SK-N-SH (cell line): Measurements from ENCODE around the gene PKN3. TPM values are rescaled to one million over a fixed set of nuclear protein-coding genes. Genes with fewer than 3 reads are reported as not detected.

Source experiments
- CTCF ChIA-PET: fragments of 300-600, 350-600 bp; formaldehyde crosslinking; extraction: SDS; loops from one replicate; lab custom pipeline; 2021; lab: Yijun Ruan, JAX
- POLR2A ChIA-PET: fragments of 350-600 bp; sonication (Branson Sonifier 250); formaldehyde crosslinking; extraction: SDS; loops from one replicate; lab custom pipeline; 2020; ENCODE audit warnings: antibody characterized with exemption, inconsistent platforms; lab: Yijun Ruan, JAX
- DNase-seq: peaks from one replicate; pipeline ENCODE4 v3.0.0; 2012
- H2AFZ ChIP-seq: fragments of 200-600 bp; sonication (generic); 2 replicates; pipeline ENCODE4 v1.8.1; 2016; ENCODE audit warnings: antibody characterized with exemption, mild to moderate bottlenecking, low read depth
- H3F3A ChIP-seq: fragments of 200-600 bp; sonication (generic); replicated peaks from 2 replicates; pipeline ENCODE3; 2016; ENCODE audit warnings: antibody characterized with exemption, mild to moderate bottlenecking; ENCODE audit not compliant: insufficient read depth
- H3K27ac ChIP-seq, 2 experiments: fragments of 200-500 bp in 1 of 2; fragments of 200-600 bp in 1 of 2; sonication (Bioruptor generic) in 1 of 2; sonication (generic), shearing (Covaris generic) in 1 of 2; 2 replicates each; pipeline versions ENCODE4 v1.5.1 to v1.6.1; 2014 to 2016; ENCODE audit warnings: low read depth in 2 of 2, inconsistent platforms in 1 of 2, low read length in 1 of 2, mild to moderate bottlenecking in 1 of 2, mixed read lengths in 1 of 2
- H3K27me3 ChIP-seq: fragments of 200-600 bp; sonication (generic), shearing (Covaris generic); 2 replicates; pipeline ENCODE4 v1.6.1; 2016; ENCODE audit warnings: mixed run types; ENCODE audit not compliant: insufficient read depth
- H3K36me3 ChIP-seq, 2 experiments: fragments of 200-500 bp in 1 of 2; fragments of 200-600 bp in 1 of 2; sonication (Bioruptor generic) in 1 of 2; sonication (generic) in 1 of 2; replicated peaks in 1 of 2; 2 replicates each; pipeline versions ENCODE3 to v1.5.1; 2014 to 2016; ENCODE audit warnings: low read length in 1 of 2, mild to moderate bottlenecking in 1 of 2; ENCODE audit not compliant: insufficient read depth in 2 of 2, control insufficient read depth in 1 of 2
- H3K4me1 ChIP-seq, 2 experiments: fragments of 200-500 bp in 1 of 2; fragments of 200-600 bp in 1 of 2; sonication (Bioruptor generic) in 1 of 2; sonication (generic), shearing (Covaris generic) in 1 of 2; 2 replicates each; pipeline versions ENCODE4 v1.5.1 to v1.6.1; 2014 to 2016; ENCODE audit warnings: low read depth in 1 of 2, low read length in 1 of 2, mixed run types in 1 of 2; ENCODE audit not compliant: insufficient read depth in 2 of 2, control insufficient read depth in 1 of 2
- H3K4me2 ChIP-seq: fragments of 200-600 bp; sonication (generic), shearing (Covaris generic); 2 replicates; pipeline ENCODE4 v1.6.1; 2017; ENCODE audit warnings: mixed run types
- H3K4me3 ChIP-seq, 2 experiments: fragments of 200-500 bp in 1 of 2; fragments of 200-600 bp in 1 of 2; sonication (Bioruptor generic) in 1 of 2; sonication (generic), shearing (Covaris generic) in 1 of 2; 2 replicates each; pipeline versions ENCODE4 v1.5.1 to v1.8.1; 2014 to 2016; ENCODE audit warnings: low read depth in 2 of 2, inconsistent platforms in 1 of 2, low read length in 1 of 2, mild to moderate bottlenecking in 1 of 2, mixed read lengths in 1 of 2, moderate library complexity in 1 of 2
- H3K79me2 ChIP-seq: fragments of 200-600 bp; sonication (generic); 2 replicates; pipeline ENCODE4 v1.8.1; 2017; ENCODE audit warnings: mild to moderate bottlenecking; ENCODE audit not compliant: insufficient read depth
- H3K9ac ChIP-seq: fragments of 200-600 bp; sonication (generic); 2 replicates; pipeline ENCODE4 v1.6.1; 2017; ENCODE audit warnings: mixed run types
- H3K9me2 ChIP-seq: fragments of 200-600 bp; sonication (generic); 2 replicates; pipeline ENCODE4 v1.6.1; 2017; ENCODE audit warnings: mixed run types
- H3K9me3 ChIP-seq: fragments of 200-600 bp; sonication (generic); 2 replicates; pipeline ENCODE4 v1.6.1; 2017; ENCODE audit warnings: mixed run types, mild to moderate bottlenecking, moderate library complexity
- H4K20me1 ChIP-seq: fragments of 200-600 bp; sonication (generic); 2 replicates; pipeline ENCODE4 v1.6.1; 2017; ENCODE audit warnings: mild to moderate bottlenecking, mixed run types; ENCODE audit not compliant: insufficient read depth
- GABPA ChIP-seq: IDR thresholded peaks from 2 replicates; pipeline ENCODE4 v1.4.0; 2012; ENCODE audit warnings: low read depth, mild to moderate bottlenecking
- MEF2A ChIP-seq: IDR thresholded peaks from 2 replicates; pipeline ENCODE4 v1.4.0; 2012; ENCODE audit warnings: low read depth, borderline replicate concordance
- MXI1 ChIP-seq: IDR thresholded peaks from 2 replicates; pipeline ENCODE4 v1.6.1; 2012; ENCODE audit warnings: mild to moderate bottlenecking, low read depth, low read length, improper control_type of control experiment
- NFIC ChIP-seq: IDR thresholded peaks from 2 replicates; pipeline ENCODE4 v1.4.0; 2012; ENCODE audit warnings: borderline replicate concordance
- RFX5 ChIP-seq: IDR thresholded peaks from 2 replicates; pipeline ENCODE4 v1.6.1; 2012; ENCODE audit warnings: mild to moderate bottlenecking, improper control_type of control experiment, low read length
- SMC3 ChIP-seq: IDR thresholded peaks from 2 replicates; pipeline ENCODE4 v1.6.1; 2012; ENCODE audit warnings: low read depth, low read length, improper control_type of control experiment
- TAF1 ChIP-seq: IDR thresholded peaks from 2 replicates; pipeline ENCODE4 v1.6.1; 2012; ENCODE audit warnings: low read depth, mild to moderate bottlenecking, low read length, moderate library complexity, borderline replicate concordance
- TEAD4 ChIP-seq: IDR thresholded peaks from 2 replicates; pipeline ENCODE4 v1.4.0; 2012; ENCODE audit warnings: mild to moderate bottlenecking, borderline replicate concordance; ENCODE audit not compliant: insufficient read depth
- USF1 ChIP-seq: IDR thresholded peaks from 2 replicates; pipeline ENCODE4 v1.4.0; 2012; ENCODE audit warnings: low read depth, borderline replicate concordance
- USF2 ChIP-seq: fragments of 150-350 bp; IDR thresholded peaks from 2 replicates; pipeline ENCODE4 v1.6.1; 2017; ENCODE audit warnings: antibody characterized with exemption, low read length, low read depth, borderline replicate concordance
- WGBS: methylation state at CpG from one replicate; pipeline ENCODE4 v1.1.6; 2017; ENCODE audit warnings: low lambda C conversion rate; 5-methylcytosine and 5-hydroxymethylcytosine counted together
- polyA plus RNA-seq, 3 experiments: library from polyadenylated mRNA; depleted of rRNA; stranded (reverse); fragments of >200 nt; gene quantifications; 2 replicates each; pipeline ENCODE4 v1.2.3, GENCODE V29; 2012
- TF ChIP-seq, protein P1 (sequence below): IDR thresholded peaks from 2 replicates; pipeline ENCODE4 v1.4.0; 2012; ENCODE audit warnings: low read depth, borderline replicate concordance
- TF ChIP-seq, protein P2 (sequence below): IDR thresholded peaks from 2 replicates; pipeline ENCODE4 v1.4.0; 2012; ENCODE audit warnings: low read depth

The PKN3 gene
- polyA plus RNA-seq, 1 of the 3 experiments (the other 2 are of a cell fraction): 7.8 TPM

DNA sequence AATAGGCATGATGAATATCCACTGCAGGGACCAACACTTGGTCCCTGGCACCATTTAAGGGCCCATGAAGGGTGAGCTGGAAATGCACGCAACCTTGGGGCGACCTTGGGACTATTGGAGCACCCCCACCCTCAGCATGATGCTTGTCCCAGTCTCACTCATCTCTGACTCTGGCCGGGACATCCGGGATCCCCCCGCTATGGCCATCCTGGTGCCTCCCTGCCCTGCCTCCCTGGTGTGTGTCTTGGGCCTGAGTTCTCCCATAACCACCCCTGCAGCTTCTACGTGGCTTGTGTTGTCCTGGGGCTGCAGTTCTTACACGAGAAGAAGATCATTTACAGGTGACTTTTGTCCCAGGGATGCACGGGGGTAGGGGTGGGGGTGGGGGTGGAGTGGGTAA lies 15.7 kb downstream of the PKN3 start (continued):
- TF ChIP-seq USF1 (no peak), USF2 (no peak), SMC3 (no peak), MEF2A (no peak)
- TF ChIP-seq, protein P1, sequence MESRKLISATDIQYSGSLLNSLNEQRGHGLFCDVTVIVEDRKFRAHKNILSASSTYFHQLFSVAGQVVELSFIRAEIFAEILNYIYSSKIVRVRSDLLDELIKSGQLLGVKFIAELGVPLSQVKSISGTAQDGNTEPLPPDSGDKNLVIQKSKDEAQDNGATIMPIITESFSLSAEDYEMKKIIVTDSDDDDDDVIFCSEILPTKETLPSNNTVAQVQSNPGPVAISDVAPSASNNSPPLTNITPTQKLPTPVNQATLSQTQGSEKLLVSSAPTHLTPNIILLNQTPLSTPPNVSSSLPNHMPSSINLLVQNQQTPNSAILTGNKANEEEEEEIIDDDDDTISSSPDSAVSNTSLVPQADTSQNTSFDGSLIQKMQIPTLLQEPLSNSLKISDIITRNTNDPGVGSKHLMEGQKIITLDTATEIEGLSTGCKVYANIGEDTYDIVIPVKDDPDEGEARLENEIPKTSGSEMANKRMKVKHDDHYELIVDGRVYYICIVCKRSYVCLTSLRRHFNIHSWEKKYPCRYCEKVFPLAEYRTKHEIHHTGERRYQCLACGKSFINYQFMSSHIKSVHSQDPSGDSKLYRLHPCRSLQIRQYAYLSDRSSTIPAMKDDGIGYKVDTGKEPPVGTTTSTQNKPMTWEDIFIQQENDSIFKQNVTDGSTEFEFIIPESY: no peak

GRCh38 chr9:128718475-128718874 lies 16.2 kb downstream of the PKN3 start:
- no peak overlapping the region for H3K27ac ChIP-seq
- no peaks in the 10 kb centered on the region for H4K20me1 ChIP-seq
- no peak overlapping the region for H3K4me2 ChIP-seq
- H2AFZ ChIP-seq: no peak overlapping the region
- no peak overlapping the region for H3K9ac ChIP-seq
- H3F3A ChIP-seq: no peaks in the 10 kb centered on the region
- H3K36me3 ChIP-seq: peaks cover 0 to 7% of the 10 kb centered on the region in 2 experiments
- H3K9me3 ChIP-seq: no peaks in the 10 kb centered on the region
- 97% methylated on average over 4 of the region's 5 CpGs for whole genome bisulfite sequencing
- POLR2A ChIA-PET: no interaction called here
- no peaks in the 10 kb centered on the region for H3K9me2 ChIP-seq
- H3K4me3 ChIP-seq: no peak overlapping the region
- no peaks in the 10 kb centered on the region for H3K79me2 ChIP-seq
- CTCF ChIA-PET: no interaction called here
- peaks cover 0 to 6% of the 10 kb centered on the region in 2 experiments; a peak in 1 of 4 replicates for H3K4me1 ChIP-seq
- DNase-seq: no peak
- TF ChIP-seq GABPA: no peak
- no peak for TF ChIP-seq TAF1
- TF ChIP-seq, protein P2, sequence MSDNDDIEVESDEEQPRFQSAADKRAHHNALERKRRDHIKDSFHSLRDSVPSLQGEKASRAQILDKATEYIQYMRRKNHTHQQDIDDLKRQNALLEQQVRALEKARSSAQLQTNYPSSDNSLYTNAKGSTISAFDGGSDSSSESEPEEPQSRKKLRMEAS: no peak
- no peak for TF ChIP-seq TEAD4
- TF ChIP-seq RFX5: no peak
- TF ChIP-seq SMC3: no peak
- no peak for TF ChIP-seq MXI1
- no peak for TF ChIP-seq NFIC
- no peaks in the 10 kb centered on the region for H3K27me3 ChIP-seq
